ENCODE results near the gene GRID2. TPM values are rescaled to one million over a fixed set of nuclear protein-coding genes. Genes with fewer than 3 reads are reported as not detected.
A peak's percentile ranks its signal among the peaks of the same experiment; 100 is the strongest.

GRID2 gene
- total and polyA plus RNA-seq, 2 of the 4 experiments (the other 2 are of a cell fraction): under 0.01 TPM; not detected in 1

DNA sequence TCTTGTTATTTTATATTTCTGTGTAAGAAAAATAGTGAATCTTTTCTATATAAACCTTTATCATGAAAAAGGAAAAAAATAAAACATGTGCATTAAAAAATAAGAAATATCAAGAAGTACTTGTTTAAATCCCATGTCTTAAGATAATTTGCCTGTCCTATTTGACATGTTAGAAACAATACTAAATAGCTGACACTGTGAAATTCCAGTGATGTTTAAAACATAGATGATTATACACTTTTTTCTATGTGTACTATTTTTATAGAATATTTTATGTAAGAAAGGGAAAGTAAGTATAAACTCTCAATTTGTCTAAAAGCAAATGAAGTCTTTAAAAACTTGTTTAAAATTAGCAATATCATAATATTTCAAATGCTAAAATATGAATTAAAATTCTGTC, 981.6 kb downstream of the GRID2 start:
- no peak overlapping the region for H4K5ac ChIP-seq (ENCODE audit: low read depth, low read length)
- H3K4me1 ChIP-seq (ENCODE audit: control insufficient read depth, insufficient read depth, low read length): no peaks in the 10 kb centered on the region
- no peak overlapping the region for H3K27ac ChIP-seq (ENCODE audit: insufficient read depth, low read length)
- no peak overlapping the region for H3K4me2 ChIP-seq (ENCODE audit: low read depth, low read length)
- H3K36me3 ChIP-seq (ENCODE audit: control insufficient read depth, insufficient read depth, low read length): no peaks in the 10 kb centered on the region
- ATAC-seq (ENCODE audit: low read depth) (no peak), DNase-seq (no peak)
- BruUV-seq (replicated peaks): no TSS peak
- H3K9ac ChIP-seq (ENCODE audit: low read depth, low read length): no peak overlapping the region
- in situ Hi-C loops (cut with MboI; ENCODE audit: low sequenced_read_pairs) (no loop called here), dilution Hi-C loops (cut with HindIII; ENCODE audit: low sequenced_read_pairs, unreplicated experiment) (no loop called here), intact Hi-C loops (cut with micrococcal nuclease) (no loop called here)
- ChIA-PET POLR2A (ENCODE audit: unreplicated experiment) (no interaction called here), CTCF (interaction anchor here (0.7 kb wide), 1 partner anchor 59 kb away, joined by 5 read pairs; no protein-coding TSS in a partner anchor)
- H3K9me3 ChIP-seq (ENCODE audit: control insufficient read depth, insufficient read depth, low read length): no peaks in the 10 kb centered on the region
- no peak overlapping the region for H2BK5ac ChIP-seq (ENCODE audit: low read depth, low read length, poor library complexity, severe bottlenecking)
- H3K23ac ChIP-seq (ENCODE audit: low read depth, low read length): no peak overlapping the region
- no peak overlapping the region for H2AK9ac ChIP-seq (replicated peaks; ENCODE audit: low read depth, low read length, poor library complexity)
- no peak overlapping the region for H3K14ac ChIP-seq (replicated peaks; ENCODE audit: low read depth, low read length)
- H3K18ac ChIP-seq (ENCODE audit: low read depth, low read length): no peak overlapping the region
- no peak overlapping the region for H2AFZ ChIP-seq (replicated peaks; ENCODE audit: low read length, poor library complexity)
- no peak overlapping the region for H4K91ac ChIP-seq (ENCODE audit: insufficient read depth, low read depth, low read length)
- no peak overlapping the region for H4K8ac ChIP-seq (ENCODE audit: low read depth in 2 of 2, low read length in 2 of 2)
- H2BK20ac ChIP-seq (ENCODE audit: low read depth, low read length): no peak overlapping the region
- H3K4ac ChIP-seq (ENCODE audit: low read depth, low read length): no peak overlapping the region
- no peak overlapping the region for H2AK5ac ChIP-seq (ENCODE audit: low read depth, low read length)
- no peaks in the 10 kb centered on the region for H3K9me1 ChIP-seq (ENCODE audit: insufficient read depth, low read length)
- no peak overlapping the region for H2BK120ac ChIP-seq (ENCODE audit: low read depth, low read length)
- H3K79me1 ChIP-seq (ENCODE audit: low read depth in 1 of 2, low read length in 2 of 2): no peaks in the 10 kb centered on the region
- no peaks in the 10 kb centered on the region for H3K27me3 ChIP-seq (ENCODE audit: control insufficient read depth, insufficient read depth, low read length)
- H2BK15ac ChIP-seq (ENCODE audit: low read depth, low read length): no peak overlapping the region
- no peak overlapping the region for H3K56ac ChIP-seq (ENCODE audit: extremely low read depth, insufficient read depth, low read length)
- no peaks in the 10 kb centered on the region for H4K20me1 ChIP-seq (ENCODE audit: insufficient read depth, low read length)
- no peak for TF ChIP-seq RFX5 (IDR thresholded peaks at IDR 0.05; ENCODE audit: low read depth, low read length)
- peak; percentile 44 for TF ChIP-seq MAFK (IDR thresholded peaks at IDR 0.05; ENCODE audit: low read depth, low read length)
- no peak overlapping the region for H3K4me3 ChIP-seq (ENCODE audit: insufficient read depth, low read depth, low read length)
